GM12801 (cell line): ENCODE measurements around the gene PDE8A.

Experiments
- CTCF ChIP-seq: IDR thresholded peaks from one replicate; pipeline ENCODE4 v1.5.1; 2011; ENCODE audit warnings: control low read depth; ENCODE audit not compliant: insufficient read length; ENCODE audit errors: extremely low read depth

The PDE8A gene

DNA sequence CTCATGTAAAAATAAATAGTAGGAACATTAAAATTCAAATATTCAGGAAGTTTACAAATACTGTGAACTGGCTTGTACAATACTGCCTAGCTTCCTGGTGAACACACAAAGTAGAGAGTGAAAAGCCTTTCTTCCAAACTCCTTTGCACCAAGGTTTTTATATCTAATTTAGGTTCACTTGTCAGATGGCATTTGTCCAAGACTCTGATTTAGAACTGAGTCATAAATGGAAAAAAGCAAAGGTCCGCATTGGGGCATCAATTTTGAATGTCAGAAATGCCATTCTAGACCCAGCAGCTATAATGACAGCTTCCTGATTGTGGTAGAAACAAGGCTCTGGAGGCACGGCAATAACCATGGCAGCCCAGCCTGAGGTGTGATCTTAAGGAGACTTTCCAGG is 160.7 kb downstream of the PDE8A start:
- no peak for TF ChIP-seq CTCF

DNA sequence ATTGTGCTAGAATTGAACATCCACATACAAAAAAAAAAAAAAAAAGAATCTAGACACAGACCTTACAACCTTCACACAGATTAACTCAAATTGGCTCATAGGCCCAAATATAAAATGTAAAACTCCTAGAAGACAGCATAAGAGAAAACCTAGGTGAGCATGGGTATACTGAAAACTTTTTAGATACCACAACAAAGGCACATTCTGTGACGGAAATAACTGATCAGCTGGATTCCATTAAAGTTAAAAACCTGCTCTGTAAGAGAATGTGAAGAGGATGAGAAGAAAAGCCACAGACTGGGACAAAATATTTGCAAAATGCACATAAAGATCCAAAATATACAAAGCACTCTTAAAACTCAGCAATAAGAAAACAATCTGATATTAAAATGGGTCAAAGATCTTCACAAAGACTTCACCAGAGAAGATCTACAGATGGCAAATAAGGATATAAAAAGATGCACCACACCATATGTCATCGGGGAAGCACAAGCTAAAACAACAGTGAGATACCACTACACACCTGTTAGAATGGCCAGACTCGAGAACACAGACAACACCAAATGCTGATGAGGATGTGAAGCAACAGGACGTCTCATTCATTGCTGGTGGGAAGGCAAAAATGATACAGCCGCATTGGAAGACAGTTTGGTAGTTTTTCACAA is 167.9 kb downstream of the PDE8A start:
- no peak for TF ChIP-seq CTCF

GRCh38 chr15:85150130-85150480 is 168.4 kb downstream of the PDE8A start:
- TF ChIP-seq CTCF = no peak

DNA sequence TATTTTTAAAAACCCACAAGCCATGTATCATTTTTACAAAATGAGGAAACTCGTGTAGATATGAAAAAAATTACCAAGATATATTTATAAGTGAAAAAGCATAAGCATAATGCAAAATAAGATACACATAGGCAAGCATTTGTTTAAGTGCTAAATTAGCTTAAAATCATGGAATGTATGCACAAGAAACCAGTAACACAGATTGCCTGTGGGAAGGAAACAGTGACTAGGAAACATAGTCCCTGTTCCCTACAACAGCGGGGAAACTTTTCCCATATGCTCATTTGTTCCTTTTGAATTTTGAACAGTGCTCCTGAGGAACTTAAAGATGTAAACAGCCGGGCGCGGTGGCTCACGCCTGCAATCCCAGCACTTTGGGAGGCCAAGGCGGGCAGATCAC is 169.5 kb downstream of the PDE8A start:
- TF ChIP-seq CTCF = no peak

DNA sequence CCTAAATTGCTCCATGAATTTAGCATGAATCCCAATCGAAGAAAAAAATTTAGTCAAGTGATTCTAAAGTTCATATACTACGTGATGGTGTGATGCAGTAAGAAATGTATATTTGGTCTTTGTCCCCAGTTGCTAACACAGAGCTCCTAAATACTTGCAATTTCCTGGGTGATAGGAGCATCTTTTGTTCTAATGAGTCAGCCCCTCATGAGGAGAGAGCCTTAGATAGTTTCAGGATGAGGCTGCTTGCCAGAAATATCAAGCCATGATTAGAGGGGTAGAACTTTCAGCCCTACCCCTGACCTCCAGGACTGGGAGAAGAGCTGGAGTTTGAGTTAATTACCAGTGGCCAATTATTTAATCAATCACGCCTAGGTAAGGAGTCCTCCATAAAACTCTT is 170.2 kb downstream of the PDE8A start:
- TF ChIP-seq CTCF = no peak

GRCh38 chr15:85154061-85154460 is 172.4 kb downstream of the PDE8A start:
- no peak for TF ChIP-seq CTCF

DNA sequence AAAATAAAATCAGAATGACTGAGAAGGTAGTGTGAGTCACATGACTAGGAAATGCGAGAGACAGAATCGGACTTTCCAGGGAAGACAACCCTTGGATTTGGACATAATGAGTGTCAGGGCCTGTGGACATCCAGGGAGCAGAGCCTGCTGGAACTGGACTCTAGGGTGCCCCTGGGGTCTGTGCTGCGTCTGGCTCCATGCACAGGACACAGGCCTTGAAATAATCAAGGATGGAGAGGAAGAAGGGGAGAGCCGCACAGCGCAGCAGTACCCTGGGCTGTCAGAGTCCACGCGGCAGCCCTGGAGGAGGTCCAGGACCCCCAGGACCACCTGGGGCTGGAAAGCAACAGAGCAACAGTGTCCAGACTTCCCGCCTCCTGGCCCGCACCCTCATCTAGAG is 173.7 kb downstream of the PDE8A start:
- no peak for TF ChIP-seq CTCF
